ENCODE data around the gene CYFIP1. TPM values are rescaled to one million over a fixed set of nuclear protein-coding genes. Genes with fewer than 3 reads are reported as not detected.

The CYFIP1 gene
- total and polyA plus RNA-seq, 2 of the 8 experiments (the other 6 are each of a cell fraction or from before 2014, with no cell fraction given) = 38.6 to 81.7 TPM

GRCh38 chr15:22947101-22948000, 32.8 kb downstream of the CYFIP1 start:
- no peaks in the 10 kb centered on the region for H3K9me3 ChIP-seq (ENCODE audit: insufficient read depth in 2 of 2, low read depth in 1 of 2, low read length in 1 of 2)
- WGBS, 2 experiments (ENCODE audit: extremely low coverage in 1 of 2, insufficient coverage in 1 of 2, insufficient read length in 1 of 2, insufficient replicate concordance in 2 of 2, low coverage in 1 of 2, low lambda C conversion rate in 2 of 2, missing lambda C conversion rate in 1 of 2) = 91% methylated on average over 24 of the region's 27 CpGs; no CpG with 5 or more reads in 1 of the 2 experiments
- FAIRE-seq = no peak
- no peak overlapping the region for H4K5ac ChIP-seq (ENCODE audit: insufficient read length, low read depth, low read length)
- ChIA-PET POLR2A (ENCODE audit: partially characterized antibody) (interaction anchor here (1.1 kb wide), 1 partner anchor 15 kb away, joined by 4 read pairs; no protein-coding TSS in a partner anchor), CTCF (ENCODE audit: partially characterized antibody) (interaction anchor here (0.9 to 1.4 kb wide), 3 partner anchors 16 to 89 kb away, joined by 3 read pairs; no protein-coding TSS in a partner anchor)
- H3K4ac ChIP-seq (replicated peaks; ENCODE audit: insufficient read length, low read depth, low read length) = no peak overlapping the region
- H3K4me1 ChIP-seq (replicated peaks in 1 of 4; ENCODE audit: control insufficient read depth in 3 of 4, insufficient read depth in 4 of 4, low read length in 3 of 4) = peaks cover 0 to 4% (median 3%) of the 10 kb centered on the region in 4 experiments; a peak in 3 of 7 replicates
- H2AFZ ChIP-seq (ENCODE audit: low read length) = no peak overlapping the region
- no peak for TF ChIP-seq RFX5 (IDR thresholded peaks at IDR 0.05; ENCODE audit: borderline replicate concordance, low read depth, low read length)
- TF ChIP-seq PHF8 (conservative IDR thresholded peaks at IDR 0.05; ENCODE audit: low read depth, low read length) = no peak
- TF ChIP-seq RBBP5 (IDR thresholded peaks at IDR 0.05; ENCODE audit: borderline replicate concordance, low read depth, low read length) = no peak
- TF ChIP-seq RXRA (IDR thresholded peaks at IDR 0.05; ENCODE audit: insufficient read depth, low read depth, low read length) = no peak
- TF ChIP-seq SIN3A (conservative IDR thresholded peaks at IDR 0.05 in 1 of 2, IDR thresholded peaks at IDR 0.05 in 1 of 2; ENCODE audit: low read depth in 1 of 2, low read length in 2 of 2) = no peak
- no peak for TF ChIP-seq JUND (IDR thresholded peaks at IDR 0.05; ENCODE audit: low read length)
- no peak for TF ChIP-seq TEAD4 (IDR thresholded peaks at IDR 0.05; ENCODE audit: low read depth, low read length)
- TF ChIP-seq MAX (IDR thresholded peaks at IDR 0.05) = no peak
- no peak overlapping the region for H2BK15ac ChIP-seq (ENCODE audit: low read length)
- H3K4me2 ChIP-seq (ENCODE audit: insufficient read depth in 1 of 2, low read depth in 2 of 2, low read length in 2 of 2) = no peak overlapping the region
- H3K14ac ChIP-seq (ENCODE audit: insufficient read length) = no peak overlapping the region
- H3K4me3 ChIP-seq (ENCODE audit: extremely low read depth in 1 of 4, insufficient read depth in 2 of 4, low read depth in 3 of 4, low read length in 4 of 4) = no peak overlapping the region
- H2BK20ac ChIP-seq (ENCODE audit: low read length) = no peak overlapping the region
- H3K36me3 ChIP-seq (ENCODE audit: control insufficient read depth in 2 of 4, insufficient read depth in 4 of 4, low read length in 3 of 4) = peaks cover 0 to 4% (median 2%) of the 10 kb centered on the region in 4 experiments; a peak in 2 of 8 replicates
- H2BK5ac ChIP-seq (ENCODE audit: low read depth, low read length) = no peak overlapping the region
- H3K79me1 ChIP-seq (ENCODE audit: low read depth, low read length) = peaks cover 2% of the 10 kb centered on the region; the same call in 1 of the 2 replicates
- no peak overlapping the region for H3K9ac ChIP-seq (replicated peaks in 1 of 4; ENCODE audit: extremely low read depth in 1 of 4, low read depth in 3 of 4, low read length in 3 of 4)
- H3K23ac ChIP-seq (ENCODE audit: insufficient read length) = no peak overlapping the region
- H3K27me3 ChIP-seq (replicated peaks in 1 of 4; ENCODE audit: control insufficient read depth in 3 of 4, extremely low read depth in 1 of 4, insufficient read depth in 3 of 4, low read length in 3 of 4) = peaks cover 0 to 13% (median 6%) of the 10 kb centered on the region in 4 experiments; a peak in 3 of 7 replicates
- H2BK120ac ChIP-seq (replicated peaks; ENCODE audit: low read depth, low read length) = no peak overlapping the region
- H3K56ac ChIP-seq (replicated peaks; ENCODE audit: insufficient read length, low read depth, low read length) = no peak overlapping the region
- peaks cover 0 to 13% of the 10 kb centered on the region in 2 experiments; a peak in 2 of 4 replicates for H3K79me2 ChIP-seq (ENCODE audit: control insufficient read depth in 1 of 2, insufficient read depth in 2 of 2, low read length in 2 of 2)
- no peak overlapping the region for H2BK12ac ChIP-seq (ENCODE audit: low read depth, low read length)
- no peak overlapping the region; the same call in 1 of the 2 replicates for H3K18ac ChIP-seq (ENCODE audit: extremely low read depth, low read length)
- DNase-seq (ENCODE audit: low read depth in 1 of 2, low spot score in 2 of 2) = no peak
- H2AK5ac ChIP-seq (ENCODE audit: low read depth, low read length) = no peak overlapping the region
- no peak overlapping the region for H4K91ac ChIP-seq (replicated peaks; ENCODE audit: insufficient read length, low read length)
- H4K8ac ChIP-seq (ENCODE audit: extremely low read depth, insufficient read depth, low read length) = 0 out of 2 replicates have a peak overlapping the region, but pooled peaks have one; percentile 86
- no peaks in the 10 kb centered on the region for H3K23me2 ChIP-seq (ENCODE audit: low read depth, low read length)
- H4K20me1 ChIP-seq (replicated peaks in 1 of 2; ENCODE audit: control insufficient read depth in 1 of 2, insufficient read depth in 2 of 2, low read length in 2 of 2) = peaks cover 7 to 27% of the 10 kb centered on the region in 2 experiments
- H3K27ac ChIP-seq (ENCODE audit: low read depth, low read length) = no peak overlapping the region

All from H1 (cell line).